Activated gamma-delta T cell treated with anti-CD3 and anti-CD28 coated beads, Interleukin-2, amount 50 U/mL, for 16 hours (primary cell): ENCODE data around the gene UBE2U.
"Not testable (repeated sequence)": the region's sequence is repeated elsewhere in the genome, so short reads cannot be mapped to it uniquely, and the experiment has no call there.

Experiments
- DNase-seq: peaks from one replicate; pipeline ENCODE4 v3.0.0-alpha.2; 2020; ENCODE audit warnings: low read depth

UBE2U gene

GRCh38 chr1:64241069-64241468 is 37.6 kb downstream of the UBE2U start:
- no peak for DNase-seq

- no peak for DNase-seq
Observed at GRCh38 chr1:64242895-64243756, 39.7 kb downstream of the UBE2U start.

DNA sequence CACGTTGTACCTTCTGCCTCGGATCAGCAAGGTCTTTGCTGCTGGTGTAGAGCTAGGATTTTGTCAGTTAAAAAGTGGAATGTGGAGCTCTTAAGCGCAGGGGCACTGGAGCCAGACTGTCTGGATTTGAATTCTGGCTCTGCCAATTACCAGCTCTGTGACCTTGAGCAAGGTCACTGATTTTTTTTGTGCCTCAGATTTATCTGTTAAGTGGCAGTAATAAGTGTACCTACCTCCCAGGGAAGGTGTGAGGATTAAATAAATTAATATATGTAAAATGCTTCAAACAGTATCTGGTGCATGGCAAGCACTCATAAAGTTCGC is 40.3 kb downstream of the UBE2U start:
- DNase-seq: no peak

DNA sequence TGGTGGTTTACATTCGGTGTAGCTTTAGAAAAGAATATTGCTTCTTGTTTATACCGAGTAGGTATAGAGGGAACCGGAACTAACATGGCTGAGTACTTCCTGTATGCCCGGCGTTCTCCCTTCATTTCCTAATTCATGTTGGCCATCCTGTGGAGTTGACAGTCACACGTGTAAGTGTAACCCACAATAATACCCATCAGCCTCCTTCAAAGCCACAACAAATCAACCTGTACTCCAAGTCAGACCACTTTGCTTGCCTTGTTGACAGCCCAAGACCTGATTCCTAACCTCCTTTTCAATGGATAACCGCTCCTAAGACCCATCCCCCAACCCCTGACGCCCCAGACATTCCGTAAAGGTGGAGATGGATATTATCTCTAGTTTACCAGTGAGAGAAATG is 42.1 kb downstream of the UBE2U start:
- no peak for DNase-seq

GRCh38 chr1:64246294-64246917 is 43.0 kb downstream of the UBE2U start:
- no peak for DNase-seq

DNA sequence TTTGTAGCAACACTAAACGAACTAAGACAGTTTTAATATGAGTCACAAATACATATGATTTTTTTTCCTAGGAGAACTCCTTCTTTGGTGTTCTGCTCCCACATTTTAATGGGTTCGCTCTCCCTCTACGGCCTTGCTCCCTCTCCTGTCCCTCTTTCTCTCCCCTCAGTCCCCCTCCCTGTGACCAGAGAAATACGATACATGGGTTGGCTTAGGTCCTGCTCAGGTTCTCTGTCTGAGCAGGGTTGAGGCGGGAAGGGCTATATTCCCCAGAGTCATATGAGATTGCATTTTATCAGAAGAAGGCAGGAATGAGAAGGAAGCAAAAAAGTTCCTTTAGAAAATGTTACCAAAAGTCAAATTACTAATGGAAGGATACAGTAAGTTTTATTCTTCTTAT is 44.6 kb downstream of the UBE2U start:
- DNase-seq: no peak

GRCh38 chr1:64250472-64250871 is 47.0 kb downstream of the UBE2U start:
- DNase-seq: not testable (repeated sequence)

- no peak for DNase-seq
Observed at GRCh38 chr1:64251971-64252370, 48.5 kb downstream of the UBE2U start.

GRCh38 chr1:64257233-64257632 is 53.8 kb downstream of the UBE2U start:
- DNase-seq: not testable (repeated sequence)

DNA sequence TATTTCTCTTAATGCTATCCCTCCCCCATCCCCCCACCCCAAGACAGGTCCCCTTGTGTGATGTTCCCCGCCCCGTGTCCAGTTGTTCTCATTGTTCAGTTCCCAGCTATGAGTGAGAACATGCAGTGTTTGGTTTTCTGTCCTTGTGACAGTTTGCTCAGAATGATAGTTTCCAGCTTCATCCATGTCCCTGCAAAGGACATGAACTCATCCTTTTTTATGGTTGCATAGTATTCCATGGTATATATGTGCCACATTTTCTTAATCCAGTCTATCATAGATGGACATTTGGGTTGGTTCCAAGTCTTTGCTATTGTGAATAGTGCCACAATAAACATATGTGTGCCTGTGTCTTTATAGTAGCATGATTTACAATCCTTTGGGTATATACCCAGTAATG is 55.0 kb downstream of the UBE2U start:
- DNase-seq: not testable (repeated sequence)

GRCh38 chr1:64263335-64263734 is 59.9 kb downstream of the UBE2U start:
- DNase-seq: no peak

DNA sequence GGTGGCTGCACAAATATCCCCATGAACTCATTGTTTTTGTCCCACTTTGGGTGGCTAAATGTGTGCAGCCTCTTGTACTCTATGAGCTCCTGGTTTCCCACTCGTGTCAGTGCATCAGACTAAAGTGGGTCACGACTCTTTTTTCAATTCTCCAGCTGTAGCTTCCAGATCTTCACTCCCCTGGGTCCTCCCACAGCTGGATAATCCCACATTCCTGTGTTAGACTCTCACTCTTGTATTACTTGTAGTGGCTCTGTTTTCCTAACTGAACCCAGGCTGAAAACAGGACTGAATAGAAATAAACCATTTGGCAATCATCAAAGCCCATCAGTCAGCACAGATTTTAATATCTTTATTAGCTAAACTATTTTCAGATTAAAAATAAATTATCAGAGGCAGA is 60.4 kb downstream of the UBE2U start:
- DNase-seq: no peak

- no peak for DNase-seq
Observed at GRCh38 chr1:64265141-64265540, 61.7 kb downstream of the UBE2U start.

- DNase-seq: no peak
Observed at GRCh38 chr1:64266991-64267390, 63.6 kb downstream of the UBE2U start.

- DNase-seq: peak; percentile 30
Observed at GRCh38 chr1:64268653-64269557, 65.5 kb downstream of the UBE2U start.

DNA sequence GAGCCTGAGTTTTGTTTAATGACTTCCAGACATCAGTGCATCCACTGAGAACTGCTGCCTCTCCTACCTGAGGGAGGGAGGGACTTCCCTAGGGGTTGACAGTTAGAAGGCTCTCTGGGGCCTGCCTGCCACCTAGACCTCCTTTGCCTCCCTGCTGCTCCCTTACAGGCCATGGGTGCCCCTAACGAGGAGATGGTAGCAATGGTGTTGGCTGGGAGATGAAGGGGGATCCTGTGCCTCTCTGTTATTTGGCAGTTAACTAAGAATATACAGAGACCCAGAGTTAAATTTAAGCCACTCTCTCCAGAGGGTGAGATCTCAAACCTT is 66.1 kb downstream of the UBE2U start:
- no peak for DNase-seq

DNA sequence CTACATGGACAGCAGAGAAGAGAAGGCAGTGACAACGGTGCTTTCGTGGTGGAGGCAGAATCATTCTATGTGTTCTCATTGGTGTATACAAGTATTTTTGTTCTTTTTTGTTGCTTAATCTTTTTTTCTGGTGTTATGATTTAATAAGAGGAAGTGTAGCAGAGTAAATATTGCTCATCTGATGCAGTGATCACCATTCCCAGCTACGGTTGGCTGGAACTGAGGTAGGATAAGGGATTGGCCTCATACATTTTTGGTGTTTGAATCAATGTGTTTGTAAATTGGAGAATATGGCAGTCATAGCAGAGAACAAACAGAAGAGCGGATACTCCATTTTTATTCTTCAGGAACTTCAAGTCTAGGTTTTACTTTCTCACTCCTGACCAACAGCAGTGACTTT is 76.6 kb downstream of the UBE2U start:
- DNase-seq: no peak

DNA sequence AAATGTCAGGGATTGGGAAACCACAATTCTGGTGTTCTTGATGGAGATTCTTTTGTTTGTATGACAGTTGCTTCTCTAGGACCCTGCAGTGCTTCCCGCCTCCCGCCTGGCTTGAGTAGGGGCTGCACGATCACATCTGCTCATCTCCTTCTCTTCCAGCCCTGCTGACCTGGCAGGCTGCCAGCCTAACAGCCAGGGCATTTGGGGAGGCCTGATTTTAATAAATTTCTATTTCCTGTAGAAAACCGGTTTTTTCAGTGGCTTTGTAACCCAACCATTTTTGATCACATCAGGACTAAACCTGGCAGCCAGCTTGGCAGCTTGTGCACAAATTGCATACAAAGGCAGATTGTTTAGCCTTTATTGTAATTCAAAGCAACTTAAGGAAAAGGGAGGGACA is 78.9 kb downstream of the UBE2U start:
- no peak for DNase-seq

DNA sequence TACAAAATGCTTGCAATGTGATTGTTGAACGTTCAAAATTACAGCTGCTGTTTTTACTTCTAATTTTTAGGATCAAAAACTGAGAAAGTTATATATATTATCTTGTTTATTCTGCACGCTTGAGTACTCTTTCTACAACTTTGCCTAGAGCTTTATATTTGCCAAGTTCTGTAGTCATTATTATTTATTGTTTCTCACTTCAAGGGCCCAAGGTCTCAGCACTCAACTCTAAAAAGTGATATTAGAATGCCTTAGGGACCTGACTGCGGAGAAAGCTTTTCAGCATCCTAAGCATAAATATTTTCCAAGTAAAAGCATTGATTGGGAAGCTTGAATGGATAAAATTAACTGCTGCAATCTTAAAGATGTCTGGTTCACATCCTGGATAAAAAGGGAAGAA is 83.6 kb downstream of the UBE2U start:
- no peak for DNase-seq

- DNase-seq: no peak
Observed at GRCh38 chr1:64290420-64290819, 87.0 kb downstream of the UBE2U start.

DNA sequence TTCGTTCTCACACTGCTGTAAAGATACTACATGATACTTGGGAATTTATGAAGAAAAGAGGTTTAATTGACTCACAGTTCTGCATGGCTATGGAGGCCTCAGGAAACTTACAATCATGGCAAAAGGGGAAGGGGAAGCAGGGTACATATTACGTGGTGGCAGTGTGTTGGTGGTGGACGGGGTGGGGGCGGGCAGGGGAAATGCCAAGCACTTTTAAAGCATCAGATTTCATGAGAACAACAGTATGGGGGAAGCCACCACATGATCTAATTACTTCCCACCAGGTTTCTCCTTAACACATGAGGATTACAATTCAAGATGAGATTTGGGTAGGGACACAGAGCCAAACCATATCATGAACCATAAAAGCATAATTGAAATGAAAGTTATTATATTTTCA is 88.5 kb downstream of the UBE2U start:
- DNase-seq: no peak

GRCh38 chr1:64292399-64292798 is 89.0 kb downstream of the UBE2U start:
- no peak for DNase-seq

DNA sequence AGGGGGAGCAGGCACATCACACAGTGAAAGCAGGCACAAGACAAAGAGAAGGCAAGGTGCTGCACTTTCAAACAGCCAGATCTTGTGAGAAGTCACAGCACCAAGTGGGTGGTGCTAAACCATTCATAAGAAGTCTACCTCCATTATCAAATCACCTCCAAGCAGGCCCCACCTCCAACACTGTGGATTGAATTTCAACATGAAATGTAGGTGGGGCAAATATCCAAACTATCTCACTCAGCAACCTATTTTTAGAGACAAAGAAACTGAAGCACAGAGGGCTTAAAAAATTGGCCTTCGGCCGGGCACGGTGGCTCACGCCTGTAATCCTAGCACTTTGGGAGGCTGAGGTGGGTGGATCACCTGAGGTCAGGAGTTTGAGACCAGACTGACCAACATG is 90.4 kb downstream of the UBE2U start:
- DNase-seq: no peak
